GM21737 (cell line): Measurements from ENCODE around the gene CCER1.

Source experiments
- ATAC-seq: cut with Tn5 transposase; IDR thresholded peaks from one replicate; pipeline ENCODE4 v1.9.1; 2021; ENCODE audit warnings: mild to moderate bottlenecking, moderate library complexity; ENCODE audit not compliant: unreplicated experiment

Gene CCER1

DNA sequence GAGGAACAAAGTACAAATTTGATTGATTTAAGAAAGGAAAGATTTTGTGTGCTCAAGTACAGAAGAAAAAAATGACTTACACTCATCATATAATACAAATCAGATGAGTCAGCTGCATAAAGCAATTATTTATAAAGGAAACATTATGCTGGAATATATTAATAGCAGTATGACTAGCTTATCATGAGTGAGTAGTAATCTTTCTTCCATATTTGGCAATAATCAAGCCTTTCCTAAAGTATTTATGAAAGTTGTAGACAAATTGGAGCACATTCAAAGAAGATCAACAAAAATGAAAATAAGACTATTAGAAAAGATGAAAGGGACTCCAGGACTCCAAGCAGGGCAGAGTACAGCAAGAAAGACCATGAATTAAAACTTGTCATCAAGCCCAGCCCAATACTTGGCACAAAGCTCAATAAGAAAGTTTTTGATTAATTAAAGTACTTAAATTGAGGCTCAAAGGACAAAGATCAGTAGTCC is 32.8 kb downstream of the CCER1 start:
- ATAC-seq, result no peak

DNA sequence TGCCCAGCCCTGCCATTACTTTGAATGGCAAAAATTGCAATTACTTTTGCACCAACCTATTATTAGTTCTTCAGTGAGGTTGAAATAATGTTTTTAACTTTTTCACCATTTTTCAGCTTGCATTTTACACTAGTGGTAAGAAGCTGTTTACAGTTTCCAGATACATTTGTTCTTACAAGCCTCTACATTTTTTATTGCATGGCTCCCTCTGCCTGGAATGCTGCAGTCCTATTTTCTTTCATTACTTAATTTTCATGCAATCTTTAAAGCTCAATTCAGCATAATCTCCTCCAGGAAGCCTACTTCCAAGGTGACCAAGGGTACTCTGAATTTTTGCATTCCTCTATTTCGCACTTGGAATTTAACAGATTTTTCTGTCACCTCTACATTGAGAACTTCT is 33.4 kb downstream of the CCER1 start:
- ATAC-seq, result no peak

DNA sequence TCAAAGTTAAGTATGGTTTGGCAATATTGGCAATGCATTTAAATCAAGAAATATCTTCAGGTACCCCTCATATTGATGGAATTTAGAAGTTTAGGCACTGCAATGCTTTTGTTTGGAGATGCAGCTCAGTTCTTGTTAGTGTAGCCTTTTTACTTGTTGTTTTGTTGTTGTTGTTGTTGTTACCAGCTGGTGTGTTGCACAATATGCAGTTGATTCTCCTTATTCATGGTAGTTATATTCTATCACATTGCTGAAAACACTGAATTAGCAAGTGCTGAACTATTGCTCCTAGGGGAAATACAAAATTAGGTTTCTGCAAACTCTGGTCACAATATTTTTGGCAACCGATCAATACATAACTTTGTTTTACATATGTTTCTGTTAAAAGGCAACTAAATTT is 34.8 kb downstream of the CCER1 start:
- ATAC-seq, result no peak

DNA sequence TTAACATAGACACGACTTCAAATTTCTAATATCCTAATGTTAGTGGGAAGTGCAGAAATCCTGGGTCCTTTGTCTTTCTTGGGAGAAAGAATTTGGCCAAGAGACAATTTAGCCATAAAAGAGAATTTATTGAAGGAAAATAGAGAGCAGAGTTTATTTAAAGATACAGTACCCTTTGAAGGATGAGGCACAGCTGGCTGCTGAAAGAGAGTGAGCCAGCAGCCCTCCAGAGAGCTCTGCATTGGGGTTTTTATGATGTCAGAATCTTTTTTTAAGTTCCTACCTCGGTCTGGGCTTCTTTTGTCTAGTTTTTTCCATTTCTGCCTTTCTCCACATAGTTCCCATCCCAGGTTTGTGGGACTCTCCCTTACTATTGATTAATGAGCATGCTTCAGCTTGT is 37.5 kb downstream of the CCER1 start:
- no peak for ATAC-seq

DNA sequence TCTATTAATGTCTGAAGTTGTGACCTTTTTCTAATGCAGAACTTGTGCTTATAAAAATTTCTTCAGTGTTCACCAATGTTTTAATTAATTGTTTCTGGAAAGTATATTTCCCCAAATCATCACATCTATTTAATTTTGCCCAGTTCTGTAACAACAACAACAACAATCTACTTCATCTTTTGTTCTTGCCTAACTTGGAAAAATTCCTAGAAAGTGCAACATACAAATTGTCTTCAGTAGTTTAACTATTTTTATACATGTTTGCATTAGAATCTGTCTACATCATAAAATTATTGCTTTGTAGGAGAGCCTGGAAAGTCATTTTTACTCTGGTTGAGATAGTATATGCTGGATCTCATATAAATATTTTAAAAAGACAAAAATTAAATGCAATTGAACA is 38.5 kb downstream of the CCER1 start:
- no peak for ATAC-seq

DNA sequence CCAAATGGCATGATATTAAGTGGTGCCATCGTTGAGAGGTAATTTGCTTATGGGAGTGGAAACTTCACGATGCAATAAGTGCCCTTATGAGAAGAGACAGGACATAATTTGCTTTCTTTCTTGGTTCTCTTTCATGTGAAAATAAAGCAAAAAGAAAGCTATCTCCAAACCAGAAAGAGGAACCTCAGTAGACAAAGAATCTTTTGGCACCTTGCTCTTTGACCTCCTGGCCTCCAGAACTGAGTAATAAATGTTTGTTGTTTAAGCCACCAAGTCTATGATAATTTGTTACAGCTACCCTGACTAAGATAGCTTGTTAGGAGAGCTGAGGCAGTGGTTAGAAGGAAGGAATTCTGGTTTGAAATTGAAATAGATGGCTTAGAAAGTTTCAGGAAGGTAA is 39.6 kb downstream of the CCER1 start:
- ATAC-seq, result no peak

DNA sequence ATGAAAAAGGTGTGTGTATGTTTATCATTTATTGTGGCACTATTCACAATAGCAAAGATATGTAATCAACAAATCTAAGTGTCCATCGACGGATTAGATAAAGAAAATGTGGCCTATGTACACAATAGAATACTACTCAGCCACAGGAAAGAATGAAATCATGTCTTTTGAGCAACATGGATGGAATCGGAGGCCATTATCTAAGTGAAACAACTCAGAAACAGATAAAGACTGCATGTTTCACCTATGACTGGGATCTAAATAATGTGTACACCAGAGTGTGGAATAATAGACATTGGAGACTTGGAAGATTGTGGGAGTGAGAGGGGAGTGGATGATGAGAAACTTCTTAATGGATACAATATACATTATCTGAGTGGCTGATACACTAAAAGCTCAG is 44.0 kb downstream of the CCER1 start:
- ATAC-seq, result no peak

DNA sequence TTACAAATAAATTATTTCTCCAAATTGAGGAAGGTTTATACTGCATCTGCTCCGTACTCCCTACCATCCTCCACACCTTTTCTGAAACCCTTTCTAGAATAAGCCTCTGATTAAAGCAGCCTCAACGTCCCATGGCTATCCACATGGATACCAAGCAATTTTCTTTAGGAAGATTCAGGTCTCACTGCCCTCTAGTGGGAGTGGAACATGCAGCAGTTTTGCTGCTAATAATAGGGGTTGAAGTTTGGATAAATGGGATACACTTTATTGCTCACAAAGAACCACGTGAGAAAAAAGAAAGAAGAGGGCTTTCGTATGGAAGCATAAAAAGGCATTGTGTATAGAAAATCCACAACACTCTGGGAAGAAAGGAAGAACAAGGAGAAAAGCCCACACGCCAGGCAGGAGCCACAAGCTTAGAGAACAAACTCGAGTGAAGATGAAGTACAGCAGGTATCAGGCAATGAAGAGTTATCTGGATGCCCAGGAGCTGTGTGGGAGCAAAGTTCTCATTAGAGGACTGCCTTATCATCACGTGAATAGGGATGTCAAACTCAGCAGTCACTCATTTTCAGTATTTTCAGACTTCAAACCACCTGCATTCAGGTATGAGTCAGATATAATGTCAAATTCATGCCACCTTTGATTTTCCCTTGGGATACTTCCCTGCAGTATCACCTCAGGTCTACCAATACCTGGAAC is 45.8 kb downstream of the CCER1 start:
- no peak for ATAC-seq

DNA sequence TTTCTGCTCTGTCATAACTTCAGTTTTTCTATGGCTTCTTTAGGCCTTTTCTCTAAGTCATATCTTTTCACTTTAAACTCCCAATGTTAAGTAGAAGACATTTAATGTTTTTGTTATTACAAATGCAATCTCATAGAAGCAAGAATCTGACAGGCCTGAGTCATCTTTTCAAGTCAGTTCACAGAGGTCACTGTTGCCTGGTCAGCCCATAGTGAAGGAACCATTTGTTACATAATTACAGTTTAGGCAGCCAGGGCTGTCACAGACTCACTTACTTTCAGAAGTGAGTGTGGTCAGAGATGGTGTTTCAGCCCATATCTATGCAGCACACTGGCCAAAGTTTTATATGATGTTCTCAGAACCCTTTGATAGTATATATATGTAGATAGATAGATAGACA is 46.5 kb downstream of the CCER1 start:
- no peak for ATAC-seq

DNA sequence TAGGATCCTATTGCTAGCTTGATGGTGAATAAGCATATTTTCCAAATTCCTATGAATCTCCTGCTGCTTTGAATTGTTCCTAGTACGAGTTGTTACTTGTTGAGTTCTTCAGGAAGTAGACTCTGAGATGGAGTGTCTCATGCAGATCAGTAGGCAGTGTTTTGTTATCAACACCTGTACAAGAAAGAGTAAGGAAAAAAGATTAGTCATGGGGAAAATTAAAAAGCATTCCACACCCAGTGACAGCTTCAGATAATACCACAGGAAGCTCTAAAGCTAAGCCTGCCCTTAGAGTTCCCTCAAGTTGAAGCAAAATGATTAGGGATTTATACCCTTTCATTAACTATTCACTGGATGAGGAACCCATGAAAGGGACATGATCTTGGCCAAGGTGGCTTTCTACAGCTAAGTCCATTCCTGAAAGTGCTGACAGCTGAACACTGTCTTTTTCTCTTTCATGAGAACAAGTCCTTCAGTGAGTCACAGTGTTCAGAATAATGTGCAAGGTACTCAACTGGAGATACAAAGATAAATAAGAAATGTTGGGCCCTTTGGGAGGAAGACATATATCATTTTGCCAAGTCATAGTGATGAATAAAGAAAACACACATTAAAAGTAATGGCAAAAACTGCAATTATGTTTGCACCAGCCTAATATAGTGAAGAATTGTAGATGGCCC is 49.1 kb downstream of the CCER1 start:
- ATAC-seq, result no peak

DNA sequence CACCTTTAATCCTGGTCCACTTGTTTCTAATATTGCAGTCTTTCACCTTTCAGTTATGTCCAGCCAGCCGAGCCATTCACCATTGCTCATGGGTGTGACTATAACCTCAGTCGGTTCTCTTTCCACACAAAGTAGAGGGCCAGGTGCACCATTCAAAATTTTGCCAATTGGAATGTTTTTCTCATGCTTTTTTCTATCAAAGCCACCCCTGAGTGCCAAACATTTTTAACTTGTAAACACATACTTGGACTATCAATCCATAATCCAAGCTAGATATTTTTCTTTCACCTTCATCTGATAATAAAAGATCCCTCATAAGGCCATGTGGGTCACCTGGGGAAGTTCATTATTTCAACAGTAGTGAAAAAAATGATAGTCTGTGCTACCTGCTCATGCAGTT is 52.4 kb downstream of the CCER1 start:
- no peak for ATAC-seq
